KG1 (cell line): ENCODE measurements around the gene COQ9.

Source experiments
- DNase-seq: peaks from one replicate; lab custom pipeline; 2025; lab: John Stamatoyannopoulos, UW

Gene COQ9

GRCh38 chr16:57473176-57473840 lies 26.0 kb downstream of the COQ9 start:
- no peak for DNase-seq

- no peak for DNase-seq
Observed at GRCh38 chr16:57473906-57474305, 26.6 kb downstream of the COQ9 start.

GRCh38 chr16:57474671-57475661 lies 27.7 kb downstream of the COQ9 start:
- DNase-seq = no peak

- DNase-seq = peak; percentile 79
Observed at GRCh38 chr16:57475711-57476339, 28.5 kb downstream of the COQ9 start.

- no peak for DNase-seq
Observed at GRCh38 chr16:57476546-57477410, 29.5 kb downstream of the COQ9 start.

- no peak for DNase-seq
Observed at GRCh38 chr16:57477531-57478202, 30.4 kb downstream of the COQ9 start.

GRCh38 chr16:57478396-57479204 lies 31.3 kb downstream of the COQ9 start:
- no peak for DNase-seq

GRCh38 chr16:57479205-57479975 lies 32.1 kb downstream of the COQ9 start:
- no peak for DNase-seq

- DNase-seq = no peak
Observed at GRCh38 chr16:57479976-57480753, 32.9 kb downstream of the COQ9 start.

- DNase-seq = no peak
Observed at GRCh38 chr16:57480754-57481230, 33.5 kb downstream of the COQ9 start.

- no peak for DNase-seq
Observed at GRCh38 chr16:57481421-57481820, 34.1 kb downstream of the COQ9 start.

- no peak for DNase-seq
Observed at GRCh38 chr16:57482845-57483545, 35.7 kb downstream of the COQ9 start.

- no peak for DNase-seq
Observed at GRCh38 chr16:57483725-57484514, 36.6 kb downstream of the COQ9 start.

- no peak for DNase-seq
Observed at GRCh38 chr16:57484515-57485005, 37.3 kb downstream of the COQ9 start.

- no peak for DNase-seq
Observed at GRCh38 chr16:57485091-57485915, 38.0 kb downstream of the COQ9 start.
